Stimulated activated CD4-positive, alpha-beta T cell treated with anti-CD3 and anti-CD28 coated beads, Interleukin-15, amount 100 ng/mL, for 1 hour (primary cell): ENCODE results near the gene TTLL8.

Experiments used
- DNase-seq, 2 donors: peaks; one replicate each; pipeline ENCODE4 v3.0.0-alpha.2; 2020; ENCODE audit warnings: low read depth in 1 of 2, low spot score in 1 of 2

Gene TTLL8

DNA sequence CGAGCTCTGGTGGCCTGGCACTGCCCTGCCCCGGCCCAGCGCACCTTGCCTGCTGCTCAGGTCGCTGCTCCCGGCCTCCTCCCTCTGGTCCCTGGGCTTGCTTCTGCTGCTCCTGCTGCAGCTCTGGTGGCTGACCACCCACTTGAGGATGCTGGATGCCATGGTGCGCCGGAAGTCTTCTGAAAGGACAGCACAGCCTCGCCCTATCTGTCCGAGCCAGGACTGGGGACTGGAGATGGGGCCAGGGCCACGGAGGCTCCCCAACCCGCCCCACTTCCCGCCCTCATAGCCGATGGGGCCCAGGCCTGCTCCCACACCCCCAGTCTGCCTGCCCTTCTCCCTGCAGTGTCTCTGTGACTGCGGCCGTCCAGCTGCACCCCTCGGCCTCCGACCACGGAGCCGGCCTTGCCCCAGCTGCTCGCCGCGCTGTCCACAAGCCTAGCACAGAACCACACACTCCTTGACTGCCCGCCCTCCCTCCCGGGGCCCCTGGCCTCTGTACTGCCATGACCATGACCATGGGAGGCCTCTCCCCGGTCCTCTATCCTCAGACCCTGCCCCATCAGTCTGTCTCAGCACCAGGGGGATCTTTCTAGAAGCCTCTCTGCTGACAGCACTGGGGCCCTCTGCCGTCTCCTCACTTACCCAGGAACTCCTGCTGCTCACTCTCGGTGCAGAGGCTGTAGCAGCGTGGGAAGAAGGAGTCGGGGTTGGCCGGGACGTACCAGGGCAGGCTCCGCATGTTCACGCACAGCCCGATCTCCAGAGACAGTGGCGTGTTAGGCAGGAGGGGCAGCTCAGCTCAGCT, 12.7 kb downstream of the TTLL8 start:
- DNase-seq: no peak

- DNase-seq: no peak
Observed at GRCh38 chr22:50044485-50045118, 13.5 kb downstream of the TTLL8 start.

- DNase-seq: no peak
Observed at GRCh38 chr22:50041361-50042065, 16.6 kb downstream of the TTLL8 start.

GRCh38 chr22:50040717-50041116, 17.4 kb downstream of the TTLL8 start:
- no peak for DNase-seq

DNA sequence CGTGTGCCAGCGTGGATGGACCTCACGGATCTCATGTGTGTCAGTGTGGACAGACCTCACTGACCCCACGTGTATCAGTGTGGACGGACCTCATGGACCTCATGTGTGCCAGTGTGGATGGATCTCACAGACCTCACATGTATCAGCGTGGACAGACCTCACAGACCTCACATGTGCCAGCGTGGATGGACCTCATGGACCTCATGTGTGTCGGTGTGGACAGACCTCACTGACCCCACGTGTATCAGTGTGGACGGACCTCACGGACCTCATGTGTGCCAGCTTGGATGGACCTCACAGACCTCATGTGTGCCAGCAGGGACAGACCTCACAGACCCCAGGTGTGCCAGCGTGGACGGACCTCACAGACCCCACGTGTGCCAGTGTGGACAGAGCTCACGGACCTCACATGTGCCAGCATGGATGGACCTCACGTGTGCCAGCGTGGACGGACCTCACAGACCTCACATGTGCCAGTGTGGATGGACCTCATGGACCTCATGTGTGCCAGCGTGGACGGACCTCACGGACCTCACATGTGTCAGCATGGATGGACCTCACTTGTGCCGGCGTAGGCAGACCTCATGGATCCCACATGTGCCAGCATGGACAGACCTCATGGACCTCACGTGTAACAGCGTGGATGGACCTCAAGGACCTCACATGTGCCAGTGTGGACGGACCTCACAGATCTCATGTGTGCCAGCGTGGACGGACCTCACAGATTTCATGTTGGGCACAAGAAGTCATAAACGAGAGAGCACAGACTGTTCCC, 18.2 kb downstream of the TTLL8 start:
- no peak for DNase-seq

DNA sequence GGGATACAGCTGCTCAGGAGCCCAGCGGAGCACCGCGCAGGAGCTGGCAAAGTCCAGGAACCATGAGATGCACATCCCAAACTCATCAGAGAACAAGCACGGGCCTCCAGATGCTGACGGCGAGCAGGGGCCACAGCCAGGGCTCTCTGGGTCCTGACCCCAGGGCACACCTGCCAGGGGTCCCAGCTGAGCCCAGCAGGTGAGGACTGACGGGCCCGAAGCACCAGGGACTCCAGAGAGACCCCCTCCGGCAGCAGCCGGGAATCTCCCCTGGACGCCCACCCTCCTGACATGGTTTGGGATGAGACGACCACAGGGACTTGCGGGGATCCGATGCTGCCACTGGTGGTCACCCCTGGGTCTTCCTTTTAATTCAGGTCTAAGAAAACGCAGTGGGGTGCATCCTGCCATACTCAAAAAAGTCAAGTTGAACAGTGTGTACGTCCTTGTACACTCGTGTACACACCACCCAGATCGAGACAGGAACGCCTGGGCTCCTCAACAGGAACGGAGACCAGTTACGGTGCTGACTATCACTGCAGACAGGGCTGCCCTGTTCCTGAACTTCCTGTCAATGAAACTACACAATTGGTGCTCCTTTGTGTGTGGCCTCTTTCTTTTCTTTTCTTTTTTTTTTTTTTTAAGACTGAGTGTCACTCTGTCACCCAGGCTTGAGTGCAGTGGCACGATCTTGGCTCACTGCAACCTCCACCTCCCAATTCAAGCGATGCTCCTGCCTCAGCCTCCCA, 21.9 kb downstream of the TTLL8 start:
- DNase-seq: no peak

- DNase-seq: no peak
Observed at GRCh38 chr22:50035131-50035881, 22.8 kb downstream of the TTLL8 start.

GRCh38 chr22:50034126-50035081, 23.7 kb downstream of the TTLL8 start:
- no peak for DNase-seq

GRCh38 chr22:50032941-50033601, 25.0 kb downstream of the TTLL8 start:
- DNase-seq: no peak

DNA sequence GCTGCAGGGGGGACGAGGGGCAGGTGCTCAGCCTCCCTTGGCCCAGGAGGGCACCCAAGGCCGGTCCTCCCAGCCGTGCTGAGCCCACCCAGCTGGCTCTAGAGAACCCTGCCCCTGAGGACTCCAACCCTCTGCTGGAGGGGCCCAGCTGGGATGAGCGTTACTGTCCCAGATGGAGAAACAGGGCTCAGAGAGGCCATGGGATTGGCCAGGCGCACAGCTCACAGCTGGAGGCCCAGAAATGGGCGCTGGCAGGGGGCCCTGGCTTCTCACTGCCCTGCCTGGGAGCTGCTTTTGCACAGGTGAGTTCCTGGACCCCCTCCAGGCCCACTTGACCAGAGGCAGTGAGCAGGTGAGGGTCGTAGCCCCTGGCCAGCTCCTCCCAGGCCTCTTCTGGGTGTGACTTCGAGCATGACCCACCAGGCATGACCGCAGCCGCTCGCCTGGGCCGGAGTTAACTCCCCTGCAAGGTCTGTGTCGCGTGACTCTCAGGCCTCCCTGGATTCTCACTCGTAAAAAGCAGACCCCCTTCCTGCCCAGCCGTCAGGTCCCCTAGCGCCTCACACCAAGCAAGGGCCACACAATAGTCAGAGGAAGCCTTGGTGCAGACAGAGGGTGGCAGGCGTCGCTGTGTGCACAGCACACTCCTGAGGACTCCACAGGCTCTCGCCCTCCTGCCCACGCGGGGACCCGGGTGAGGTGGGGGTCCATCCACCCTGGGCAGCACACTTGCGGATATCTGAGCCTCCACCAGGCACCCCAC, 25.8 kb downstream of the TTLL8 start:
- no peak for DNase-seq

- no peak for DNase-seq
Observed at GRCh38 chr22:50031189-50032091, 26.7 kb downstream of the TTLL8 start.

- peak; percentile 59 to 78 for DNase-seq
Observed at GRCh38 chr22:50030297-50031188, 27.6 kb downstream of the TTLL8 start.

- peak in 1 of 2 donors; percentile 16 for DNase-seq
Observed at GRCh38 chr22:50027639-50028537, 30.2 kb downstream of the TTLL8 start.

- no peak for DNase-seq
Observed at GRCh38 chr22:50025993-50026392, 32.1 kb downstream of the TTLL8 start.
